GM21786 (cell line): ENCODE measurements around the gene TSPAN4.

ENCODE experiments used
- ATAC-seq: cut with Tn5 transposase; IDR thresholded peaks from one replicate; pipeline ENCODE4 v1.9.1; 2021; ENCODE audit not compliant: unreplicated experiment

The TSPAN4 gene

GRCh38 chr11:883527-883926 is 40.9 kb downstream of the TSPAN4 start:
- no peak for ATAC-seq

GRCh38 chr11:884578-885070 is 42.0 kb downstream of the TSPAN4 start:
- no peak for ATAC-seq

GRCh38 chr11:886568-886967 is 43.9 kb downstream of the TSPAN4 start:
- no peak for ATAC-seq

- no peak for ATAC-seq
Observed at GRCh38 chr11:887589-887988, 44.9 kb downstream of the TSPAN4 start.

GRCh38 chr11:888310-889212 is 45.9 kb downstream of the TSPAN4 start:
- ATAC-seq, result no peak

- no peak for ATAC-seq
Observed at GRCh38 chr11:889257-889656, 46.6 kb downstream of the TSPAN4 start.

GRCh38 chr11:889687-890475 is 47.2 kb downstream of the TSPAN4 start:
- no peak for ATAC-seq

- ATAC-seq, result no peak
Observed at GRCh38 chr11:890794-891540, 48.3 kb downstream of the TSPAN4 start.

GRCh38 chr11:893008-893654 is 50.5 kb downstream of the TSPAN4 start:
- no peak for ATAC-seq

GRCh38 chr11:894575-895201 is 52.0 kb downstream of the TSPAN4 start:
- no peak for ATAC-seq

- ATAC-seq, result no peak
Observed at GRCh38 chr11:895331-896110, 52.9 kb downstream of the TSPAN4 start.

GRCh38 chr11:897253-898142 is 54.8 kb downstream of the TSPAN4 start:
- no peak for ATAC-seq

- ATAC-seq, result no peak
Observed at GRCh38 chr11:898143-898511, 55.5 kb downstream of the TSPAN4 start.

- ATAC-seq, result no peak
Observed at GRCh38 chr11:898540-899190, 56.0 kb downstream of the TSPAN4 start.

- no peak for ATAC-seq
Observed at GRCh38 chr11:899724-900123, 57.1 kb downstream of the TSPAN4 start.

GRCh38 chr11:900545-900944 is 57.9 kb downstream of the TSPAN4 start:
- ATAC-seq, result no peak

GRCh38 chr11:901452-902061 is 58.9 kb downstream of the TSPAN4 start:
- no peak for ATAC-seq

- no peak for ATAC-seq
Observed at GRCh38 chr11:904380-904779, 61.7 kb downstream of the TSPAN4 start.
